PFSK-1 (cell line): ENCODE measurements around the gene TRIM39.
A peak's percentile ranks its signal among the peaks of the same experiment; 100 is the strongest.

ENCODE experiments used
- FOXP2 ChIP-seq: optimal IDR thresholded peaks from 2 replicates; pipeline ENCODE3; 2011; ENCODE audit warnings: borderline replicate concordance, control low read depth, inconsistent platforms; ENCODE audit not compliant: insufficient read depth; ENCODE audit errors: extremely low read length, extremely low read depth
- POLR2AphosphoS5 ChIP-seq: IDR thresholded peaks from 2 replicates; pipeline ENCODE4 v1.6.1; 2012; ENCODE audit warnings: low read depth, mild to moderate bottlenecking, control low read depth, low read length, moderate library complexity
- REST ChIP-seq, 2 experiments: IDR thresholded peaks; 2 replicates each; pipeline versions ENCODE4 v1.6.1 to v1.8.0; 2011 to 2012; ENCODE audit warnings: low read depth in 2 of 2, low read length in 2 of 2, control low read depth in 1 of 2, inconsistent platforms in 1 of 2, mild to moderate bottlenecking in 1 of 2, moderate library complexity in 1 of 2; ENCODE audit not compliant: insufficient read depth in 1 of 2
- SIN3A ChIP-seq: IDR thresholded peaks from 2 replicates; pipeline ENCODE4 v1.6.1; 2012; ENCODE audit warnings: mild to moderate bottlenecking, low read length, moderate library complexity, borderline replicate concordance; ENCODE audit not compliant: insufficient read depth
- TAF1 ChIP-seq: IDR thresholded peaks from 2 replicates; pipeline ENCODE4 v1.6.1; 2012; ENCODE audit warnings: low read length, control low read depth, borderline replicate concordance; ENCODE audit not compliant: insufficient read depth

Gene TRIM39

GRCh38 chr6:30315156-30315555 is 11.6 kb upstream of the TRIM39 start:
- no peak for TF ChIP-seq POLR2AphosphoS5
- no peak for TF ChIP-seq FOXP2
- TF ChIP-seq SIN3A = no peak
- TF ChIP-seq REST (IDR thresholded peaks at IDR 0.05; ENCODE audit: insufficient read depth in 1 of 2, low read depth in 2 of 2, low read length in 2 of 2) = no peak
- TF ChIP-seq TAF1 = no peak

- TF ChIP-seq SIN3A = no peak
- no peak for TF ChIP-seq REST (IDR thresholded peaks at IDR 0.05; ENCODE audit: insufficient read depth in 1 of 2, low read depth in 2 of 2, low read length in 2 of 2)
- no peak for TF ChIP-seq POLR2AphosphoS5
- TF ChIP-seq TAF1 = no peak
- TF ChIP-seq FOXP2 = no peak
These were observed 8.7 kb upstream of the TRIM39 start for GRCh38 chr6:30317913-30318589.

- TF ChIP-seq TAF1 (no peak), SIN3A (no peak), FOXP2 (no peak), REST (IDR thresholded peaks at IDR 0.05; ENCODE audit: insufficient read depth in 1 of 2, low read depth in 2 of 2, low read length in 2 of 2) (no peak), POLR2AphosphoS5 (no peak)
These were observed 7.4 kb upstream of the TRIM39 start for GRCh38 chr6:30319146-30319835.

- TF ChIP-seq TAF1 (no peak), POLR2AphosphoS5 (0 out of 2 replicates have a peak, but pooled peaks have one; percentile 22), FOXP2 (no peak), SIN3A (no peak), REST (IDR thresholded peaks at IDR 0.05; ENCODE audit: insufficient read depth in 1 of 2, low read depth in 2 of 2, low read length in 2 of 2) (no peak)
These were observed 4.9 kb upstream of the TRIM39 start for GRCh38 chr6:30321692-30322388.
